ENCODE data around the gene CDC37. TPM values are rescaled to one million over a fixed set of nuclear protein-coding genes. Genes with fewer than 3 reads are reported as not detected.

Gene CDC37
- total and polyA plus RNA-seq, 2 of the 4 experiments (the other 2 are of a cell fraction), result 209 to 650 TPM

- ChIA-PET POLR2A (ENCODE audit: unreplicated experiment) (no interaction called here), CTCF (interaction anchor here (1.1 to 5.9 kb wide), 2 partner anchors 11 to 18 kb away, joined by 3 to 37 read pairs; no protein-coding TSS in a partner anchor)
- H2AK9ac ChIP-seq (replicated peaks; ENCODE audit: low read depth, low read length, poor library complexity), result peak overlapping the region; percentile 37
- H3K36me3 ChIP-seq (ENCODE audit: control insufficient read depth, insufficient read depth, low read length), result no peaks in the 10 kb centered on the region
- no peak overlapping the region; the same call in 2 of the 3 replicates for H2BK15ac ChIP-seq (ENCODE audit: low read depth, low read length)
- intact Hi-C loops (cut with micrococcal nuclease) (loop anchor here (10.0 kb wide), 1 partner anchor 289 kb away; no protein-coding TSS in a partner anchor), dilution Hi-C loops (cut with HindIII; ENCODE audit: low sequenced_read_pairs, unreplicated experiment) (no loop called here), in situ Hi-C loops (cut with MboI; ENCODE audit: low sequenced_read_pairs) (no loop called here)
- ATAC-seq (ENCODE audit: low read depth), result no peak
- H3K27me3 ChIP-seq (ENCODE audit: control insufficient read depth, insufficient read depth, low read length), result no peaks in the 10 kb centered on the region
- H2BK120ac ChIP-seq (ENCODE audit: low read depth, low read length), result no peak overlapping the region
- no peak overlapping the region for H2AFZ ChIP-seq (replicated peaks; ENCODE audit: low read length, poor library complexity)
- no peak overlapping the region for H2AK5ac ChIP-seq (ENCODE audit: low read depth, low read length)
- H3K23ac ChIP-seq (ENCODE audit: low read depth, low read length), result no peak overlapping the region
- H2BK5ac ChIP-seq (ENCODE audit: low read depth, low read length, poor library complexity, severe bottlenecking), result no peak overlapping the region
- no peak overlapping the region for H2BK20ac ChIP-seq (ENCODE audit: low read depth, low read length)
- H4K5ac ChIP-seq (ENCODE audit: low read depth, low read length), result no peak overlapping the region
- 92% methylated on average over 2 of the region's 6 CpGs; no CpG with 5 or more reads in 1 of the 2 experiments for WGBS, 2 experiments (ENCODE audit: extremely low coverage in 2 of 2, insufficient read length in 1 of 2)
- no peak overlapping the region for H3K9ac ChIP-seq (ENCODE audit: low read depth, low read length)
- H3K79me1 ChIP-seq (ENCODE audit: low read depth in 1 of 2, low read length in 2 of 2), result peaks cover 0 to 23% of the 10 kb centered on the region in 2 experiments; a peak in 2 of 4 replicates
- peaks cover 21% of the 10 kb centered on the region for H4K20me1 ChIP-seq (ENCODE audit: insufficient read depth, low read length)
- no peak overlapping the region for H3K14ac ChIP-seq (replicated peaks; ENCODE audit: low read depth, low read length)
- no peak overlapping the region for H4K8ac ChIP-seq (ENCODE audit: low read depth in 2 of 2, low read length in 2 of 2)
- H3K9me3 ChIP-seq (ENCODE audit: control insufficient read depth, insufficient read depth, low read length), result no peaks in the 10 kb centered on the region
- H3K4ac ChIP-seq (ENCODE audit: low read depth, low read length), result no peak overlapping the region
- no peak overlapping the region for H3K56ac ChIP-seq (ENCODE audit: extremely low read depth, insufficient read depth, low read length)
- no peak overlapping the region for H3K27ac ChIP-seq (ENCODE audit: insufficient read depth, low read length)
- peaks cover 2% of the 10 kb centered on the region for H3K4me1 ChIP-seq (ENCODE audit: control insufficient read depth, insufficient read depth, low read length)
- no peaks in the 10 kb centered on the region for H3K9me1 ChIP-seq (ENCODE audit: insufficient read depth, low read length)
- no peak overlapping the region for H3K4me3 ChIP-seq (ENCODE audit: insufficient read depth, low read depth, low read length)
- H3K4me2 ChIP-seq (ENCODE audit: low read depth, low read length), result no peak overlapping the region
- BruUV-seq (replicated peaks), result no TSS peak
- no peak overlapping the region for H4K91ac ChIP-seq (ENCODE audit: insufficient read depth, low read depth, low read length)
- no peak overlapping the region for H3K18ac ChIP-seq (ENCODE audit: low read depth, low read length)
- no peak for DNase-seq
- no peak for TF ChIP-seq SMC3 (IDR thresholded peaks at IDR 0.05; ENCODE audit: low read depth, low read length)
- no peak for TF ChIP-seq BHLHE40 (IDR thresholded peaks at IDR 0.05; ENCODE audit: low read depth, low read length)
- TF ChIP-seq MAZ (IDR thresholded peaks at IDR 0.05; ENCODE audit: borderline replicate concordance, low read depth, low read length), result no peak
- no peak for TF ChIP-seq RCOR1 (IDR thresholded peaks at IDR 0.05; ENCODE audit: insufficient replicate concordance, low read length)
- no peak for TF ChIP-seq RFX5 (IDR thresholded peaks at IDR 0.05; ENCODE audit: low read depth, low read length)
- TF ChIP-seq NFE2L2 (IDR thresholded peaks at IDR 0.05; ENCODE audit: low read depth, low read length), result no peak
- TF ChIP-seq MAFK (IDR thresholded peaks at IDR 0.05; ENCODE audit: low read depth, low read length), result no peak
- TF ChIP-seq, protein P1, sequence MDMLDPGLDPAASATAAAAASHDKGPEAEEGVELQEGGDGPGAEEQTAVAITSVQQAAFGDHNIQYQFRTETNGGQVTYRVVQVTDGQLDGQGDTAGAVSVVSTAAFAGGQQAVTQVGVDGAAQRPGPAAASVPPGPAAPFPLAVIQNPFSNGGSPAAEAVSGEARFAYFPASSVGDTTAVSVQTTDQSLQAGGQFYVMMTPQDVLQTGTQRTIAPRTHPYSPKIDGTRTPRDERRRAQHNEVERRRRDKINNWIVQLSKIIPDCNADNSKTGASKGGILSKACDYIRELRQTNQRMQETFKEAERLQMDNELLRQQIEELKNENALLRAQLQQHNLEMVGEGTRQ (IDR thresholded peaks at IDR 0.05; ENCODE audit: low read depth, low read length), result no peak
- TF ChIP-seq CEBPB (IDR thresholded peaks at IDR 0.05; ENCODE audit: low read depth, low read length), result no peak
- TF ChIP-seq POLR2A (IDR thresholded peaks at IDR 0.05; ENCODE audit: low read depth, low read length), result no peak
These were observed 2.8 kb upstream of the CDC37 start for GRCh38 chr19:10406191-10406590.

All from IMR-90 (cell line).